Activated CD4-positive, CD25-positive, alpha-beta regulatory T cell treated with anti-CD3 and anti-CD28 coated beads, Interleukin-2, amount 50 U/mL, for 16 hours (primary cell): ENCODE results near the gene DNM1.
"Not testable (repeated sequence)": the region's sequence is repeated elsewhere in the genome, so short reads cannot be mapped to it uniquely, and the experiment has no call there.

ENCODE experiments used
- DNase-seq: peaks from one replicate; pipeline ENCODE4 v3.0.0-alpha.2; 2020; ENCODE audit warnings: low read depth, low spot score

DNM1 gene

GRCh38 chr9:128222880-128223670 lies 19.9 kb downstream of the DNM1 start:
- DNase-seq: no peak

- DNase-seq: no peak
Measured at GRCh38 chr9:128224877-128225276, 21.7 kb downstream of the DNM1 start.

- no peak for DNase-seq
Measured at GRCh38 chr9:128225770-128226411, 22.7 kb downstream of the DNM1 start.

GRCh38 chr9:128226412-128226801 lies 23.2 kb downstream of the DNM1 start:
- no peak for DNase-seq

- not testable (repeated sequence) for DNase-seq
Measured at GRCh38 chr9:128230897-128231296, 27.7 kb downstream of the DNM1 start.

GRCh38 chr9:128231638-128232527 lies 28.7 kb downstream of the DNM1 start:
- DNase-seq: no peak

GRCh38 chr9:128232528-128233428 lies 29.6 kb downstream of the DNM1 start:
- no peak for DNase-seq

GRCh38 chr9:128233817-128234406 lies 30.7 kb downstream of the DNM1 start:
- no peak for DNase-seq

GRCh38 chr9:128242124-128242523 lies 38.9 kb downstream of the DNM1 start:
- DNase-seq: no peak

GRCh38 chr9:128242828-128243214 lies 39.6 kb downstream of the DNM1 start:
- no peak for DNase-seq

- no peak for DNase-seq
Measured at GRCh38 chr9:128243215-128244018, 40.2 kb downstream of the DNM1 start.

- DNase-seq: no peak
Measured at GRCh38 chr9:128244091-128244836, 41.1 kb downstream of the DNM1 start.

GRCh38 chr9:128244837-128245231 lies 41.7 kb downstream of the DNM1 start:
- DNase-seq: no peak

GRCh38 chr9:128245421-128246151 lies 42.4 kb downstream of the DNM1 start:
- DNase-seq: no peak

GRCh38 chr9:128246471-128246870 lies 43.3 kb downstream of the DNM1 start:
- no peak for DNase-seq

GRCh38 chr9:128247226-128247803 lies 44.1 kb downstream of the DNM1 start:
- no peak for DNase-seq

GRCh38 chr9:128249558-128249907 lies 46.4 kb downstream of the DNM1 start:
- no peak for DNase-seq
